DMS153 treated with DMSO at 0.1 percent for 48 hours (cell line): Measurements from ENCODE around the gene TBX4.
A peak's percentile ranks its signal among the peaks of the same experiment; 100 is the strongest.

Experiments used
- DNase-seq: peaks from one replicate; lab custom pipeline; 2025; ENCODE audit not compliant: unreplicated experiment; lab: John Stamatoyannopoulos, UW

TBX4 gene

GRCh38 chr17:61452301-61453290 lies at the start of gene TBX4:
TBX4 (plus strand) TSS chr17:61452422; CDS start chr17:61456491, 4,069 bp downstream.
- DNase-seq: no peak

DNA sequence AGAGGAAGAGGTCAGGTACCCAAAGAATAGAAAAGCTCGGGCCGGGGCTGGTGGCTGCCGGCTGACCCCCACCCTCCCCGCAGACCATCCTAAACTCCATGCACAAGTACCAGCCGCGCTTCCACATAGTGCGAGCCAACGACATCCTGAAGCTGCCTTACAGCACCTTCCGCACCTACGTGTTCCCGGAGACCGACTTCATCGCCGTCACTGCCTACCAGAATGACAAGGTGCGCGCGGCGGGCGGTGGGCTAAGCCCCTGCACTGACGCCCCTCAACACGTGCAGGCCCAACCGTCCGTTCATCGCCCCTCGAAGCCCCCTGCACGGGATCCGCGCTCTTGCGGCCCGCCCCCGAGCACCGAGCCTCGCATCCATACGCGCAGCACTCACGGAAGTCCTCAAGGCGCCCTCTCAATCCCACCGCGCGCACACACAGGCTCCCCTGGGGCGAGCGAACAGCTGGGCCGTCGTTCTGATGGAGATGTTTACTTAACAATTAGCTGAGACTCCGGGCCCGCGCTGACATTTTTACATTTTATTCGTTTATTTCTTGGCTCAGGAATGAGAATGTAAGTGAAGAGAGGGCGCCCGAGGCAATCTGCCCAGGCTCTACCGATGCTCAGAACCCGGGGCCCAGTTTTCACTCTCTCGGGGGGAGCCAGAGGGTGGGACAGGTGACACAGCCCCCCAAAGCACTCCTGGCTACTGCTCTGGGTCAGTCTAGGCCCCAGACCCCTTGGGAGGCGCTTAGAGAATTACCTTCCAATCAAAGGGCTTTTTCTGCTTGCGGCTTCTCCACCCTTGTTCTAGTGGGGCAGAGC lies 49.0 kb upstream of the TBX4 start:
- peak; percentile 47 for DNase-seq

DNA sequence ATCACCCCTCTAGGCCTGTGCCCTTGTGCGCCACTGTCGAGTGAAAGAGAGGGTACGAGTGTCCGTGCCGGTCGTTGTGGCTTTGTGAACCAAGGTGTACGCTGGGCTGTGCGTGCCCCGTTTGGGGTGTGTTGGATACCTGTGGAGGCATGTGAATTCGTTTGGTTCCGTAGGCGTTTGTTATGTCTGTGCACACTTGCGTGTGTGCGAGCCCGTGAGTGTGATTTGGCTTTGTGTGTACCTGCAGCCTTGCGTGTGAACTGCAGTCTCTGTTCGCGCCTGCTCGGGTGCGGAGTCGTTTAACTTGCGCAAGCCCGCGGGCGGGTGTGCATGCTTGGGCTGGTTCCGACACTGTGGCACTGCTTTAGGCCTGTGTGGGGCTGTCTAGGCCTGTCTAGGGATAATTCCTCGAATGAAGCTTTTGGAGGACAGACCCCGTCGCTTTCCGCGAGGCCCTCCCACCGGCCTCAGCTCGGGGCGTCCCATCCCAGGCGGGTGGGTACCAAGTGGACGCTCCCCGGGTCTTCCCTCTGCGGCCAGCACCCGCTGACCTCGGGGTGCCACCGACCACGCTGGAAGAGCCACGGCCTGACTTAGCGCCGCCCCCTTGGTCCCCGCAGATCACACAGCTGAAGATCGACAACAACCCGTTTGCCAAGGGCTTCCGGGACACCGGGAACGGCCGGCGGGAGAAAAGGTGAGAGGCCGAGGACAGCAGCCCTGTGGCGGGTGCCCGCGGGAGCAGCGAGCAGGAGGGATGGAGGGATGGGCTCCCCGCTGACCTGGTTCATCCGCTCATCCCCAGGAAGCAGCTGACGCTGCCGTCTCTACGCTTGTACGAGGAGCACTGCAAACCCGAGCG lies 48.2 kb upstream of the TBX4 start:
- no peak for DNase-seq

DNA sequence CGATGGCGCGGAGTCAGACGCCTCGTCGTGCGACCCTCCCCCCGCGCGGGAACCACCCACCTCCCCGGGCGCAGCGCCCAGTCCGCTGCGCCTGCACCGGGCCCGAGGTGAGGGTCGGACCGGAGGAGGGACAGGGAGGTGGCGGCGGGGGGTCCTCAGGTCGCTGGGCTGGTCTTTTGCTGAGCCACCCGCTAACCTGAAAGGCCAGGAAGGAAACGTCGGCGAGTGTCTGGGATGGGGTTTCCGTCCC lies 47.6 kb upstream of the TBX4 start:
- no peak for DNase-seq

GRCh38 chr17:61404913-61405685 lies 47.1 kb upstream of the TBX4 start:
- no peak for DNase-seq

- DNase-seq: no peak
These were observed 46.3 kb upstream of the TBX4 start for GRCh38 chr17:61405686-61406536.

- DNase-seq: no peak
These were observed 45.7 kb upstream of the TBX4 start for GRCh38 chr17:61406537-61406845.

GRCh38 chr17:61406971-61407911 lies 45.0 kb upstream of the TBX4 start:
- no peak for DNase-seq

GRCh38 chr17:61408151-61409041 lies 43.8 kb upstream of the TBX4 start:
- no peak for DNase-seq

- DNase-seq: no peak
These were observed 42.7 kb upstream of the TBX4 start for GRCh38 chr17:61409301-61410112.

GRCh38 chr17:61410141-61411010 lies 41.8 kb upstream of the TBX4 start:
- peak; percentile 13 for DNase-seq

DNA sequence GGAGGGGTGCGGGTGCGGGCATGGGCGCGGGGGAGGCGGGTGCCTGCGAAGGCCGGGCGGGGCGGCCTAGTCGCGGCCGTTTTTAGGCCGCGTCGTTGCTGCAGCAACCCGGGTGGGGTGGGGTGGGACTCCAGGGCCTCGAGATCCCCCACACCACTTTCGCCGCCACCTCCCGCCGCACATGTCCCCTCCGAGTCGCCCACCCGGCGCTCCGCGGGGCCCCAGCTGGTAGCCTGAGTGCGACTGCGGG lies 41.3 kb upstream of the TBX4 start:
- DNase-seq: no peak

DNA sequence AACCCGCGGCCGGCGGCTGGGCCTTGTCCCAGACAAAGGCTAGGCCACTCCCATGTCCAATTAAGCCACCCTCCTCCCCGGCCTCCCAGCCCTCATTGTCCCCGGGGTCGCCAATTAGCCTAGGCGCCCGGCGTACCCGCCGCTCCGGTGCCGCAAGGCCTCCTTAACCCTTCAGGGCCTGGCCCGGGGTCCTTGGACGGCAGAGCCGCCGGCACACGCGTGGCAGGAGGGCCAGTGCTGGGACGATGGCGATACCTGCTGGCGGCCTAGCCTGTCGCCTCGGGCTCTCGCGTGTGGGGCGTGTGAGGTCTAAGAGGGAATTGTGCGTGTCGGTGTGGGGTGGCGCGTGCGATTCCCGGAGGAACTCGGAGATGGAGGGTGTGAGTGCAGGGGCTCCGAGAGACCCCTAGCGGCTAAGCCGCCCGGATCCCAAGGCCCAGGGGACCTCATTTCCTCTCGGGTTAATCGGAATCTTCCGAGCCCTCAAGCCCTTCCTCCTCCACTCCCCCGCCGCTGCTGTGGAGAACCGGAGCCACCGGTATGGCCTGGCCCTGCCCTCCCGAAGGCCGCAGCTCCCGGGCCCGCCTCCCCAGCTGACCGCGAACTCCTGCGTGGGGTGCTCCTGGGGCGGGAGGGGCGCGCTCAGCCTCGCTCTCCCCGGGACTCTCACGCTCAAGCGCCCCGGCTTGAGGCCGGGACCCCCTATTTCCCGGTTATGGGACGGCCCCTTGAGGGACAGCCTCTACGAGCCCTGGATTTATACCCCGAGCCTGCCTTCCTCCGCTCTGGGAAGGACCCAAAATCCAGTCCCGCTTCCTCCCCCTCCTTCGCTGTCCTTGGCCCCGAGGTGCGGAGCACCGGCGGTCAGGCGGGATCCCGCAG lies 40.7 kb upstream of the TBX4 start:
- peak; percentile 69 for DNase-seq

DNA sequence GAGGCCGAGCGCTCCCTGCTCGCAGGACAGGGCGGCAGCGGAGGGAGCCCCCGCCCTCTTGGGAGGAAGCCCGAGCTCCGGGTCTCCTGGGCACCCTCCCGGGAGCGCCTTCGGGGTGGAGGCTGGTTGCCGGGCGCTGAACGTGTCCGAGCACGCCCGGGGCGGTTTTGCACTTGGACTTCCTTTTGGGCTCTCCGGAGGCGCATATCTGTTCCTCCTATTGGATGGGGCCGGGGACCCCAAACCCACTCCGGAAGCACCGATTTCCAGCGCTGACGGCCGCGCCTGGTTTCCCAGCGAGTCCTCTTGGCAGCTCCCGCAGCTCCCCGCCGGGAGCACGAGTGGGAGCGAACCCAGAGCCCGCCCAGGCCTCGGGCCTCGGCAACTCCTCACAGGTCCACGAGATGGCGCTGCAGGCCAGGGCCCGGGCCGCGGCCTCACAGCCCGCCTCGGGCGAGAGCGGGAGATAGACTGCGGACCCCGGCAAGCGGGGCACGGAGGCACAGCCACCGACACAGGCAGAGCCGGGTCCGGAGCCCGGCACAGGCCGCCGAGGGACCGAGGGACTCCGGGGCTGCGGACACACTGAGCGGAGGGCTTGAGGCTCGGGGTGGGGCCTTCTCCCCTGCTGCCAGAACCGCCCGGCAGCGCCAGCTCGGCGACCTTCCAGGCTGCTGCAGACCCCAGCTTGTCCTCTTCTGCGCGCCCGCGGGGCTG lies 39.9 kb upstream of the TBX4 start:
- peak; percentile 66 for DNase-seq
